H1 (cell line): ENCODE results near the gene ARSA. TPM values are rescaled to one million over a fixed set of nuclear protein-coding genes. Genes with fewer than 3 reads are reported as not detected.

Experiments used
- CTCF ChIA-PET: fragments of 300-600 bp; sonication (Branson Sonifier 250); formaldehyde crosslinking; loops from one replicate; lab custom pipeline; 2021; ENCODE audit not compliant: partially characterized antibody; lab: Charles Lee
- POLR2A ChIA-PET: fragments of 300-600 bp; sonication (Branson Sonifier 250); formaldehyde crosslinking; loops from one replicate; lab custom pipeline; 2021; ENCODE audit warnings: inconsistent platforms; ENCODE audit not compliant: partially characterized antibody; lab: Charles Lee
- DNase-seq, 2 experiments: peaks; one replicate each; pipeline versions ENCODE4 v3.0.0 to v3.0.0-alpha.2; 2010 to 2022; ENCODE audit warnings: low spot score in 2 of 2, low read depth in 1 of 2, mixed read lengths in 1 of 2
- FAIRE-seq: peaks from 2 replicates; lab custom pipeline; 2011; peaks lifted over from hg19 to GRCh38; lab: Jason Lieb, UNC
- H2AFZ ChIP-seq: 2 replicates; pipeline ENCODE4 v1.8.1; 2012; ENCODE audit warnings: low read length, inconsistent platforms
- H2AK5ac ChIP-seq: 2 replicates; pipeline ENCODE4 v1.6.1; 2013; ENCODE audit warnings: low read depth, low read length
- H2BK120ac ChIP-seq: replicated peaks from 2 replicates; pipeline ENCODE3; 2013; ENCODE audit warnings: low read depth, low read length, inconsistent platforms
- H2BK12ac ChIP-seq: 2 replicates; pipeline ENCODE4 v1.6.1; 2013; ENCODE audit warnings: low read depth, low read length
- H2BK15ac ChIP-seq: 2 replicates; pipeline ENCODE4 v1.6.1; 2013; ENCODE audit warnings: low read length
- H2BK20ac ChIP-seq: 2 replicates; pipeline ENCODE4 v1.6.1; 2013; ENCODE audit warnings: low read length
- H2BK5ac ChIP-seq: 2 replicates; pipeline ENCODE4 v1.6.1; 2013; ENCODE audit warnings: low read depth, low read length
- H3K14ac ChIP-seq: 2 replicates; pipeline ENCODE4 v1.6.1; 2013; ENCODE audit warnings: inconsistent platforms; ENCODE audit not compliant: insufficient read length
- H3K18ac ChIP-seq: 2 replicates; pipeline ENCODE4 v1.6.1; 2013; ENCODE audit warnings: low read length; ENCODE audit errors: extremely low read depth
- H3K23ac ChIP-seq: 2 replicates; pipeline ENCODE4 v1.6.1; 2013; ENCODE audit warnings: inconsistent platforms; ENCODE audit not compliant: insufficient read length
- H3K23me2 ChIP-seq: 2 replicates; pipeline ENCODE4 v1.6.1; 2013; ENCODE audit warnings: low read depth, low read length
- H3K27ac ChIP-seq: 2 replicates; pipeline ENCODE4 v1.6.1; 2011; ENCODE audit warnings: low read depth, low read length, inconsistent platforms
- H3K27me3 ChIP-seq, 4 experiments: replicated peaks in 1 of 4; 1 replicate in 1 of 4; 2 replicates in 3 of 4; pipeline versions ENCODE4 v1.6.1 to v1.8.1; 2011 to 2013; ENCODE audit warnings: low read length in 3 of 4, mild to moderate bottlenecking in 3 of 4, inconsistent platforms in 2 of 4, mixed read lengths in 2 of 4, moderate library complexity in 1 of 4; ENCODE audit not compliant: control insufficient read depth in 3 of 4, insufficient read depth in 3 of 4; ENCODE audit errors: extremely low read depth in 1 of 4
- H3K36me3 ChIP-seq, 4 experiments: 2 replicates each; pipeline versions ENCODE4 v1.6.1 to v1.8.1; 2011 to 2013; ENCODE audit warnings: mild to moderate bottlenecking in 4 of 4, low read length in 3 of 4, moderate library complexity in 2 of 4, control low read depth in 1 of 4, inconsistent platforms in 1 of 4; ENCODE audit not compliant: insufficient read depth in 4 of 4, control insufficient read depth in 2 of 4
- H3K4ac ChIP-seq: replicated peaks from 2 replicates; pipeline ENCODE3; 2013; ENCODE audit warnings: low read length, low read depth, mixed read lengths, inconsistent platforms; ENCODE audit not compliant: insufficient read length
- H3K4me1 ChIP-seq, 4 experiments: replicated peaks in 1 of 4; 1 replicate in 1 of 4; 2 replicates in 3 of 4; pipeline versions ENCODE4 v1.6.1 to v1.8.1; 2011 to 2013; ENCODE audit warnings: low read length in 3 of 4, inconsistent platforms in 2 of 4, mixed read lengths in 1 of 4; ENCODE audit not compliant: insufficient read depth in 4 of 4, control insufficient read depth in 3 of 4
- H3K4me2 ChIP-seq, 2 experiments: 2 replicates each; pipeline versions ENCODE4 v1.6.1 to v1.8.1; 2011 to 2013; ENCODE audit warnings: low read depth in 2 of 2, low read length in 2 of 2, control low read depth in 1 of 2, inconsistent platforms in 1 of 2, mild to moderate bottlenecking in 1 of 2; ENCODE audit not compliant: insufficient read depth in 1 of 2
- H3K4me3 ChIP-seq, 4 experiments: fragments of 200-600, 300-600 bp in 1 of 4; sonication (generic), shearing (Covaris generic), sonication (Bioruptor Twin) in 1 of 4; 2 replicates each; pipeline versions ENCODE4 v1.5.1 to v1.8.1; 2011 to 2016; ENCODE audit warnings: low read length in 4 of 4, low read depth in 3 of 4, control low read depth in 2 of 4, inconsistent platforms in 2 of 4, mild to moderate bottlenecking in 2 of 4, mixed read lengths in 1 of 4, moderate library complexity in 1 of 4; ENCODE audit not compliant: insufficient read depth in 2 of 4; ENCODE audit errors: extremely low read depth in 1 of 4
- H3K56ac ChIP-seq: replicated peaks from 2 replicates; pipeline ENCODE3; 2013; ENCODE audit warnings: low read depth, mild to moderate bottlenecking, mixed read lengths, low read length, inconsistent platforms; ENCODE audit not compliant: insufficient read length
- H3K79me1 ChIP-seq: 2 replicates; pipeline ENCODE4 v1.6.1; 2013; ENCODE audit warnings: low read depth, low read length, control low read depth
- H3K79me2 ChIP-seq, 2 experiments: 2 replicates each; pipeline versions ENCODE4 v1.6.1 to v1.8.1; 2012 to 2013; ENCODE audit warnings: low read length in 2 of 2, mild to moderate bottlenecking in 2 of 2, inconsistent platforms in 1 of 2; ENCODE audit not compliant: insufficient read depth in 2 of 2, control insufficient read depth in 1 of 2
- H3K9ac ChIP-seq, 4 experiments: replicated peaks in 1 of 4; 1 replicate in 1 of 4; 2 replicates in 3 of 4; pipeline versions ENCODE4 v1.6.1 to v1.8.1; 2011 to 2013; ENCODE audit warnings: low read depth in 3 of 4, low read length in 3 of 4, control low read depth in 2 of 4, mild to moderate bottlenecking in 2 of 4, moderate library complexity in 2 of 4, inconsistent platforms in 1 of 4; ENCODE audit errors: extremely low read depth in 1 of 4
- H3K9me3 ChIP-seq, 2 experiments: 2 replicates each; pipeline versions ENCODE4 v1.6.1 to v1.8.1; 2012 to 2013; ENCODE audit warnings: mild to moderate bottlenecking in 2 of 2, moderate library complexity in 2 of 2, control low read depth in 1 of 2, inconsistent platforms in 1 of 2, low read depth in 1 of 2, low read length in 1 of 2, mixed read lengths in 1 of 2; ENCODE audit not compliant: insufficient read depth in 2 of 2
- H4K20me1 ChIP-seq, 2 experiments: replicated peaks in 1 of 2; 2 replicates each; pipeline versions ENCODE3 to v1.8.1; 2011 to 2013; ENCODE audit warnings: inconsistent platforms in 2 of 2, low read length in 2 of 2, mild to moderate bottlenecking in 1 of 2; ENCODE audit not compliant: insufficient read depth in 2 of 2, control insufficient read depth in 1 of 2
- H4K5ac ChIP-seq: 2 replicates; pipeline ENCODE4 v1.6.1; 2013; ENCODE audit warnings: low read length, low read depth, mixed read lengths, inconsistent platforms; ENCODE audit not compliant: insufficient read length
- H4K8ac ChIP-seq: 2 replicates; pipeline ENCODE4 v1.8.0; 2013; ENCODE audit warnings: mild to moderate bottlenecking, moderate library complexity, low read length, inconsistent platforms; ENCODE audit not compliant: insufficient read depth; ENCODE audit errors: extremely low read depth
- H4K91ac ChIP-seq: replicated peaks from 2 replicates; pipeline ENCODE3; 2013; ENCODE audit warnings: low read length, mixed read lengths, inconsistent platforms; ENCODE audit not compliant: insufficient read length
- CTBP2 ChIP-seq: IDR thresholded peaks from 2 replicates; pipeline ENCODE4 v1.7.0; 2011; ENCODE audit warnings: borderline replicate concordance, mild to moderate bottlenecking, moderate library complexity, mixed read lengths, low read length; ENCODE audit not compliant: insufficient read depth, insufficient read length
- E2F6 ChIP-seq: IDR thresholded peaks from 2 replicates; pipeline ENCODE4 v1.6.1; 2012; ENCODE audit warnings: inconsistent platforms
- MAX ChIP-seq: IDR thresholded peaks from 2 replicates; pipeline ENCODE4 v1.6.1; 2012; ENCODE audit warnings: inconsistent platforms
- POLR2A ChIP-seq, 2 experiments: IDR thresholded peaks; 1 replicate in 1 of 2; 2 replicates in 1 of 2; pipeline ENCODE4 v1.6.1; 2011; ENCODE audit warnings: low read depth in 2 of 2, low read length in 2 of 2, mild to moderate bottlenecking in 2 of 2; ENCODE audit errors: control extremely low read depth in 1 of 2
- RFX5 ChIP-seq: IDR thresholded peaks from 2 replicates; pipeline ENCODE4 v1.6.1; 2011; ENCODE audit warnings: low read depth, low read length, improper control_type of control experiment, borderline replicate concordance
- SAP30 ChIP-seq: fragments of 300-600 bp; sonication (generic); IDR thresholded peaks from 2 replicates; pipeline ENCODE4 v1.7.1; 2012; ENCODE audit warnings: low read length, moderate library complexity, mild to moderate bottlenecking, inconsistent platforms; ENCODE audit not compliant: insufficient read depth, insufficient replicate concordance
- SIN3A ChIP-seq, 2 experiments: IDR thresholded peaks in 1 of 2; conservative IDR thresholded peaks in 1 of 2; 2 replicates each; pipeline ENCODE4 v1.6.1; 2011 to 2012; ENCODE audit warnings: low read length in 2 of 2, improper control_type of control experiment in 1 of 2, low read depth in 1 of 2, mild to moderate bottlenecking in 1 of 2
- TEAD4 ChIP-seq: IDR thresholded peaks from 2 replicates; pipeline ENCODE4 v1.6.1; 2012; ENCODE audit warnings: low read depth, low read length, inconsistent platforms, mixed read lengths
- WGBS, 2 experiments: shearing (Covaris generic) in 1 of 2; methylation state at CpG; one replicate each; pipeline versions ENCODE4 v1.1.6 to v1.1.7; 2013 to 2015; ENCODE audit warnings: low lambda C conversion rate in 2 of 2, mixed read lengths in 2 of 2, inconsistent platforms in 1 of 2, low coverage in 1 of 2, missing lambda C conversion rate in 1 of 2; ENCODE audit not compliant: insufficient replicate concordance in 2 of 2, insufficient coverage in 1 of 2, insufficient read length in 1 of 2; ENCODE audit errors: extremely low coverage in 1 of 2, missing lambda C conversion rate in 1 of 2; 5-methylcytosine and 5-hydroxymethylcytosine counted together
- polyA plus RNA-seq, 7 experiments: library from polyadenylated mRNA; depleted of rRNA in 3 of 7; stranded (reverse) in 5 of 7; unstranded in 2 of 7; fragments of >200 nt in 5 of 7; fragments of 200-250 nt in 2 of 7; gene quantifications; 1 replicate in 5 of 7; 2 replicates in 1 of 7; 4 replicates in 1 of 7; pipeline versions ENCODE4 v1.2.1 to v1.2.3, GENCODE V29; 2011 to 2013; ENCODE audit warnings: missing spikeins in 2 of 7, mixed read lengths in 2 of 7
- total RNA-seq: library from RNA; stranded (reverse); fragmentation: NEBNext Ultra II Directional; extraction: Animal tissue kit (Norgen Biotek cat#: 25700); gene quantifications from 2 replicates; pipeline ENCODE4 v1.2.1, GENCODE V29; 2021

The ARSA gene
- total and polyA plus RNA-seq, 2 of the 8 experiments (the other 6 are each of a cell fraction or from before 2014, with no cell fraction given): 9.8 to 10.1 TPM

GRCh38 chr22:50628543-50629134 is 687 bp upstream of the ARSA start:
- peak overlapping the region; percentile 51 for H4K8ac ChIP-seq
- peak overlapping the region; percentile 88 for H4K91ac ChIP-seq
- H2BK15ac ChIP-seq: peak overlapping the region; percentile 48; the same call in 1 of the 2 replicates
- no peaks in the 10 kb centered on the region for H3K79me2 ChIP-seq
- CTCF ChIA-PET: interaction anchor here (0.9 to 15.7 kb wide), 8 partner anchors 10 to 93 kb away, joined by 3 to 281 read pairs (median 3); no protein-coding TSS in a partner anchor
- peak overlapping the region; percentile 77 for H2AFZ ChIP-seq
- H3K9me3 ChIP-seq: no peaks in the 10 kb centered on the region
- peak overlapping the region in 2 of 4 experiments; percentile 20 to 48; a peak in 3 of 7 replicates for H3K9ac ChIP-seq
- H3K4me3 ChIP-seq: peak overlapping the region; percentile 60 to 76 (median 64)
- no peak overlapping the region for H3K27ac ChIP-seq
- peaks cover 11% of the 10 kb centered on the region; the same call in 1 of the 2 replicates for H3K23me2 ChIP-seq
- H2BK12ac ChIP-seq: peak overlapping the region; percentile 21; the same call in 1 of the 2 replicates
- H2BK20ac ChIP-seq: peak overlapping the region; percentile 29; the same call in 1 of the 2 replicates
- H3K56ac ChIP-seq: peak overlapping the region; percentile 86
- H2BK5ac ChIP-seq: no peak overlapping the region
- H2AK5ac ChIP-seq: peak overlapping the region; percentile 93
- WGBS, 2 experiments: 48 to 100% methylated on average over 1 to 15 of the region's 16 CpGs
- H2BK120ac ChIP-seq: peak overlapping the region; percentile 47
- H4K20me1 ChIP-seq: peaks cover 0 to 10% of the 10 kb centered on the region in 2 experiments
- H3K36me3 ChIP-seq: no peaks in the 10 kb centered on the region
- peak overlapping the region; percentile 90 to 96 for H3K4me2 ChIP-seq
- H3K14ac ChIP-seq: peak overlapping the region; percentile 72
- H4K5ac ChIP-seq: peak overlapping the region; percentile 2
- POLR2A ChIA-PET: interaction anchor here (1.2 to 1.4 kb wide), 3 partner anchors 12 to 68 kb away, joined by 3 to 8 read pairs (median 4); partner anchors contain the start of gene SHANK3
- peaks cover 4% of the 10 kb centered on the region for H3K79me1 ChIP-seq
- FAIRE-seq (peak; percentile 42), DNase-seq (no peak)
- H3K23ac ChIP-seq: no peak overlapping the region
- peaks cover 0 to 10% (median 5%) of the 10 kb centered on the region in 4 experiments; a peak in 4 of 7 replicates for H3K27me3 ChIP-seq
- H3K4ac ChIP-seq: peak overlapping the region; percentile 91
- TF ChIP-seq E2F6: peak; percentile 1; the same call in 1 of the 2 replicates
- TF ChIP-seq SIN3A (conservative IDR thresholded peaks at IDR 0.05 in 1 of 2, IDR thresholded peaks at IDR 0.05 in 1 of 2; ENCODE audit: low read depth in 1 of 2, low read length in 2 of 2): no peak
- TF ChIP-seq POLR2A (IDR thresholded peaks at IDR 0.05; ENCODE audit: control extremely low read depth in 1 of 2, low read depth in 2 of 2, low read length in 2 of 2): no peak
- no peak for TF ChIP-seq TEAD4
- no peak for TF ChIP-seq MAX
- no peak for TF ChIP-seq RFX5
- peak; percentile 38 for TF ChIP-seq SAP30
- no peak for TF ChIP-seq CTBP2
- peaks cover 0 to 9% (median 5%) of the 10 kb centered on the region in 4 experiments; a peak in 5 of 7 replicates for H3K4me1 ChIP-seq
- H3K18ac ChIP-seq: 0 out of 2 replicates have a peak overlapping the region, but pooled peaks have one; percentile 75
